PC-3 (cell line): Measurements from ENCODE around the gene NAB1. TPM values are rescaled to one million over a fixed set of nuclear protein-coding genes. Genes with fewer than 3 reads are reported as not detected.

Source experiments
- ATAC-seq: fragments of 200-7000 bp; cut with Tn5 transposase; 2 replicates; pipeline ENCODE4 v1.9.1; 2020; ENCODE audit warnings: mild to moderate bottlenecking, moderate library complexity
- BruUV-seq: library from RNA; stranded (reverse); fragments of 400-500 nt; replicated peaks from 2 replicates; lab custom pipeline; 2021; lab: Mats Ljungman, UMichigan
- CTCF ChIA-PET: fragments of 300-600 bp; sonication (Branson Sonifier 250); formaldehyde crosslinking; loops from one replicate; lab custom pipeline; 2022; ENCODE audit warnings: antibody characterized with exemption; lab: Charles Lee
- POLR2A ChIA-PET: fragments of 300-600 bp; sonication (Branson Sonifier 250); formaldehyde crosslinking; loops from one replicate; lab custom pipeline; 2022; ENCODE audit warnings: antibody characterized with exemption; ENCODE audit not compliant: unreplicated experiment; lab: Charles Lee
- DNase-seq: peaks from one replicate; pipeline ENCODE4 v3.0.0-alpha.2; 2015
- H2AFZ ChIP-seq: fragments of 300-600 bp; sonication (generic); 2 replicates; pipeline ENCODE4 v1.6.0; 2016; ENCODE audit warnings: antibody characterized with exemption, low read length
- H3F3A ChIP-seq: fragments of 300-600 bp; sonication (generic); one replicate; pipeline ENCODE4 v1.6.0; 2017; ENCODE audit warnings: antibody characterized with exemption, low read length, control low read depth, mild to moderate bottlenecking; ENCODE audit not compliant: unreplicated experiment
- H3K27ac ChIP-seq: fragments of 300-600 bp; sonication (generic); 2 replicates; pipeline ENCODE4 v1.5.1; 2016; ENCODE audit warnings: mild to moderate bottlenecking, low read length
- H3K27me3 ChIP-seq: fragments of 300-600 bp; sonication (generic); 2 replicates; pipeline ENCODE4 v1.6.1; 2016; ENCODE audit warnings: low read length, mixed read lengths
- H3K36me3 ChIP-seq: fragments of 300-600 bp; sonication (generic); 2 replicates; pipeline ENCODE4 v1.6.1; 2016; ENCODE audit warnings: low read depth, mixed run types, low read length, mixed read lengths
- H3K4me1 ChIP-seq: fragments of 300-600 bp; sonication (generic); 2 replicates; pipeline ENCODE4 v1.5.1; 2016; ENCODE audit warnings: low read length; ENCODE audit not compliant: insufficient read depth
- H3K4me2 ChIP-seq: fragments of 300-600 bp; sonication (generic); 2 replicates; pipeline ENCODE4 v1.6.0; 2016; ENCODE audit warnings: low read length
- H3K4me3 ChIP-seq: fragments of 300-600 bp; sonication (generic); 2 replicates; pipeline ENCODE4 v1.5.1; 2016; ENCODE audit warnings: mild to moderate bottlenecking, low read length, mixed read lengths
- H3K79me2 ChIP-seq: fragments of 300-600 bp; sonication (generic); 2 replicates; pipeline ENCODE4 v1.6.1; 2017; ENCODE audit warnings: low read length, mixed read lengths
- H3K9ac ChIP-seq: fragments of 300-600 bp; sonication (generic); 2 replicates; pipeline ENCODE4 v1.6.0; 2016; ENCODE audit warnings: mild to moderate bottlenecking, low read length
- H3K9me2 ChIP-seq: fragments of 300-600 bp; sonication (generic); replicated peaks from 2 replicates; pipeline ENCODE4 v1.6.1; 2016; ENCODE audit warnings: mixed run types, low read length, mixed read lengths
- H3K9me3 ChIP-seq: fragments of 300-600 bp; sonication (generic); 2 replicates; pipeline ENCODE4 v1.6.1; 2016; ENCODE audit warnings: low read length, mixed read lengths
- H4K20me1 ChIP-seq: fragments of 300-600 bp; sonication (generic); 2 replicates; pipeline ENCODE4 v1.6.1; 2016; ENCODE audit warnings: low read length, mixed read lengths
- CTCF ChIP-seq: fragments of 300-600 bp; sonication (generic); conservative IDR thresholded peaks from 2 replicates; pipeline ENCODE4 v1.5.1; 2017; ENCODE audit warnings: antibody characterized with exemption, low read depth, mild to moderate bottlenecking, low read length
- EZH2 ChIP-seq: fragments of 300-600 bp; sonication (generic); IDR thresholded peaks from one replicate; pipeline ENCODE4 v1.6.1; 2017; ENCODE audit warnings: antibody characterized with exemption, mild to moderate bottlenecking, low read length; ENCODE audit not compliant: unreplicated experiment
- EZH2phosphoT487 ChIP-seq: fragments of 300-600 bp; sonication (generic); IDR thresholded peaks from 2 replicates; pipeline ENCODE4 v1.6.1; 2018; ENCODE audit warnings: mild to moderate bottlenecking, antibody characterized with exemption, low read length, borderline replicate concordance
- intact Hi-C: fragments of 100-400 bp; cut with micrococcal nuclease; formaldehyde crosslinking; loops from 2 replicates; pipeline ENCODE4 v1.9.0; 2023
- total RNA-seq: library from RNA; depleted of rRNA; stranded (reverse); fragments of >200 nt; gene quantifications from 2 replicates; pipeline ENCODE4 v1.2.3, GENCODE V29; 2014

NAB1 gene
- total RNA-seq, 1 experiment from 2014 or later, result 23.1 TPM

- Histone ChIP-seq H3K9me3 (no peaks in the 10 kb centered on the region), H4K20me1 (no peaks in the 10 kb centered on the region), H3K4me1 (no peaks in the 10 kb centered on the region), H3K36me3 (peaks cover 18% of the 10 kb centered on the region), H3K79me2 (no peaks in the 10 kb centered on the region), H3F3A (no peaks in the 10 kb centered on the region), H3K9ac (no peak overlapping the region), H3K9me2 (no peaks in the 10 kb centered on the region), H3K4me2 (no peak overlapping the region), H3K27me3 (no peaks in the 10 kb centered on the region), H3K27ac (no peak overlapping the region), H2AFZ (no peak overlapping the region), H3K4me3 (no peak overlapping the region)
- no TSS peak for BruUV-seq
- DNase-seq, result no peak
- no peak for ATAC-seq
- ChIA-PET CTCF (no interaction called here), POLR2A (no interaction called here)
- TF ChIP-seq EZH2, result no peak
- TF ChIP-seq EZH2phosphoT487, result no peak
- TF ChIP-seq CTCF, result no peak
- intact Hi-C loops, result no loop called here
Observed at GRCh38 chr2:190674966-190675650, 26.2 kb downstream of the NAB1 start.

GRCh38 chr2:190677255-190677654 lies 28.4 kb downstream of the NAB1 start:
- H3K9me2 ChIP-seq, result no peaks in the 10 kb centered on the region
- TF ChIP-seq CTCF (no peak), EZH2phosphoT487 (no peak), EZH2 (no peak)
- no peak overlapping the region for H3K9ac ChIP-seq
- DNase-seq (no peak), ATAC-seq (no peak)
- peaks cover 8% of the 10 kb centered on the region for H3K36me3 ChIP-seq
- no peaks in the 10 kb centered on the region for H3K9me3 ChIP-seq
- ChIA-PET CTCF (no interaction called here), POLR2A (no interaction called here)
- no peaks in the 10 kb centered on the region for H3K79me2 ChIP-seq
- BruUV-seq, result no TSS peak
- no peaks in the 10 kb centered on the region for H3F3A ChIP-seq
- H3K27me3 ChIP-seq, result no peaks in the 10 kb centered on the region
- H3K4me1 ChIP-seq, result peaks cover 6% of the 10 kb centered on the region
- no peak overlapping the region for H3K4me3 ChIP-seq
- H3K4me2 ChIP-seq, result no peak overlapping the region
- H2AFZ ChIP-seq, result no peak overlapping the region
- H3K27ac ChIP-seq, result no peak overlapping the region
- intact Hi-C loops, result no loop called here
- no peaks in the 10 kb centered on the region for H4K20me1 ChIP-seq

DNA sequence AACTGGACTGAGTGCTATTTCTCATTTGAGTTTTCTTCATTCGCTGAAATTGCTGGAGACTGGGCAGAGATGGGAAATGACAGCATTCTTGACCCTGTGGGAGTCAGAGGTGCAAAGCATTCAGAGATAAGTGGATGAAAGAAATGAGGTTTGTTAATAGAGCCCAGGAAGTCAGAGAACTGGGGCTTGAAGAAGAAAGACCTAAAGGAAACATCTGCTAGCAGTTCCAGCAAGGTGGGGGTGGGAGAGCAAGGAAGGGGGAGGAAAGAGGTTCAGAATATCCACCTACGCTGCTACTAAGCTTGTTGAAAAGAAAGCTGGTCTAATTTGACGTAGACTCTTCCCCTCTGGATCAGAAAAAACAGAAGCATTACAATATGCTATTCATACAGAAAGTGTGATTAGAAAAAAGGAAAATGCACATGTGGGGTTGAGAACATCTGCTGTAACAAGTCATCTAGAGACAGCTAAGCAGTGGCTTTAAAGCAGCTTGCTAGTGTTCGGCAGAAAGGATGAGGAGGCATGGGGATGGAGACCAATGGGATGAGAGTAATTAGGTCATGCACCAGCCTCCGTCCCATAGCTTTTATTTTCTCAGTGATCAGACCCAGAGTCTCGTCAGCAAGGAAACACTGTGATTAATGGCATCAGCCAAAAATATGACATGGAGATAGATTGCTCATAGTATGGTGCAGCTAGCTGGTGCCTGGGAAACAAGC lies 29.7 kb downstream of the NAB1 start:
- intact Hi-C loops, result no loop called here
- Histone ChIP-seq H3K9me3 (no peaks in the 10 kb centered on the region), H3K79me2 (no peaks in the 10 kb centered on the region), H3K4me1 (peaks cover 8% of the 10 kb centered on the region), H3K9me2 (no peaks in the 10 kb centered on the region), H3K4me3 (no peak overlapping the region), H3K36me3 (peaks cover 8% of the 10 kb centered on the region), H3K27ac (no peak overlapping the region), H2AFZ (no peak overlapping the region), H3K9ac (no peak overlapping the region), H3F3A (no peaks in the 10 kb centered on the region), H4K20me1 (no peaks in the 10 kb centered on the region), H3K4me2 (no peak overlapping the region), H3K27me3 (no peaks in the 10 kb centered on the region)
- ChIA-PET CTCF (no interaction called here), POLR2A (interaction anchor here (0.6 kb wide), 1 partner anchor 304 kb away, joined by 3 read pairs; no protein-coding TSS in a partner anchor)
- DNase-seq, result no peak
- ATAC-seq, result no peak
- TF ChIP-seq CTCF (no peak), EZH2 (no peak), EZH2phosphoT487 (no peak)
- no TSS peak for BruUV-seq
